ENCODE results near the gene WDR43. TPM values are rescaled to one million over a fixed set of nuclear protein-coding genes. Genes with fewer than 3 reads are reported as not detected.

Gene WDR43
- total and polyA plus RNA-seq, 4 donors, result 9.0 to 53.1 (median 29.3) TPM

- WGBS, 2 donors, result 72 to 74% methylated on average over 4 of the region's 4 CpGs
- H3K27me3 ChIP-seq (ENCODE audit: control insufficient read depth in 1 of 2, insufficient read depth in 2 of 2, low read length in 1 of 2), result no peaks in the 10 kb centered on the region
- DNase-seq (no peak), ATAC-seq (ENCODE audit: low FRiP score) (no peak)
- intact Hi-C loops (cut with DNase I), result no loop called here
- no peaks in the 10 kb centered on the region for H3K9me3 ChIP-seq (ENCODE audit: control insufficient read depth, low read length)
- no peak overlapping the region for H3K4me3 ChIP-seq (ENCODE audit: low read length in 2 of 2)
- H3K36me3 ChIP-seq (ENCODE audit: control insufficient read depth in 1 of 2, insufficient read depth in 2 of 2, low read length in 1 of 2), result peaks cover 4 to 5% of the 10 kb centered on the region in 2 donors
- no peaks in the 10 kb centered on the region for H3K4me1 ChIP-seq (ENCODE audit: control insufficient read depth in 1 of 2, insufficient read depth in 2 of 2, low read length in 2 of 2)
- no peak overlapping the region for H3K27ac ChIP-seq (ENCODE audit: low read depth in 1 of 2, low read length in 2 of 2)
Observed at GRCh38 chr2:28929581-28929980, 35.1 kb downstream of the WDR43 start.

GRCh38 chr2:28930205-28930604 is 35.7 kb downstream of the WDR43 start:
- H3K4me3 ChIP-seq (ENCODE audit: low read length in 2 of 2), result no peak overlapping the region
- intact Hi-C loops (cut with DNase I), result no loop called here
- H3K27me3 ChIP-seq (ENCODE audit: control insufficient read depth in 1 of 2, insufficient read depth in 2 of 2, low read length in 1 of 2), result no peaks in the 10 kb centered on the region
- no peaks in the 10 kb centered on the region for H3K4me1 ChIP-seq (ENCODE audit: control insufficient read depth in 1 of 2, insufficient read depth in 2 of 2, low read length in 2 of 2)
- H3K27ac ChIP-seq (ENCODE audit: low read depth in 1 of 2, low read length in 2 of 2), result no peak overlapping the region
- DNase-seq, result no peak
- WGBS, 2 donors, result 73 to 77% methylated on average over 1 of the region's 1 CpG
- H3K9me3 ChIP-seq (ENCODE audit: control insufficient read depth, low read length), result no peaks in the 10 kb centered on the region
- ATAC-seq (ENCODE audit: low FRiP score), result no peak
- H3K36me3 ChIP-seq (ENCODE audit: control insufficient read depth in 1 of 2, insufficient read depth in 2 of 2, low read length in 1 of 2), result peaks cover 4 to 5% of the 10 kb centered on the region in 2 donors

GRCh38 chr2:28934769-28935168 is 40.3 kb downstream of the WDR43 start:
- WGBS, 2 donors, result 92 to 93% methylated on average over 2 of the region's 2 CpGs
- DNase-seq (no peak), ATAC-seq (ENCODE audit: low FRiP score) (no peak)
- Histone ChIP-seq H3K27ac (ENCODE audit: low read depth in 1 of 2, low read length in 2 of 2) (no peak overlapping the region), H3K9me3 (ENCODE audit: control insufficient read depth, low read length) (no peaks in the 10 kb centered on the region), H3K4me1 (ENCODE audit: control insufficient read depth in 1 of 2, insufficient read depth in 2 of 2, low read length in 2 of 2) (no peaks in the 10 kb centered on the region), H3K4me3 (ENCODE audit: low read length in 2 of 2) (no peak overlapping the region), H3K36me3 (ENCODE audit: control insufficient read depth in 1 of 2, insufficient read depth in 2 of 2, low read length in 1 of 2) (peaks cover 2 to 3% of the 10 kb centered on the region in 2 donors), H3K27me3 (ENCODE audit: control insufficient read depth in 1 of 2, insufficient read depth in 2 of 2, low read length in 1 of 2) (no peaks in the 10 kb centered on the region)
- intact Hi-C loops (cut with DNase I), result no loop called here

GRCh38 chr2:28941008-28941407 is 46.5 kb downstream of the WDR43 start:
- no peak overlapping the region for H3K4me3 ChIP-seq (ENCODE audit: low read length in 2 of 2)
- no peak for ATAC-seq (ENCODE audit: low FRiP score)
- intact Hi-C loops (cut with DNase I), result no loop called here
- H3K36me3 ChIP-seq (ENCODE audit: control insufficient read depth in 1 of 2, insufficient read depth in 2 of 2, low read length in 1 of 2), result peaks cover 2 to 12% of the 10 kb centered on the region in 2 donors
- WGBS, 2 donors, result 85 to 88% methylated on average over 3 of the region's 3 CpGs
- H3K27ac ChIP-seq (ENCODE audit: low read depth in 1 of 2, low read length in 2 of 2), result no peak overlapping the region
- H3K27me3 ChIP-seq (ENCODE audit: control insufficient read depth in 1 of 2, insufficient read depth in 2 of 2, low read length in 1 of 2), result no peaks in the 10 kb centered on the region
- DNase-seq, result no peak
- H3K9me3 ChIP-seq (ENCODE audit: control insufficient read depth, low read length), result no peaks in the 10 kb centered on the region
- H3K4me1 ChIP-seq (ENCODE audit: control insufficient read depth in 1 of 2, insufficient read depth in 2 of 2, low read length in 2 of 2), result no peaks in the 10 kb centered on the region

- intact Hi-C loops (cut with DNase I), result no loop called here
- Histone ChIP-seq H3K4me3 (ENCODE audit: low read length in 2 of 2) (no peak overlapping the region), H3K4me1 (ENCODE audit: control insufficient read depth in 1 of 2, insufficient read depth in 2 of 2, low read length in 2 of 2) (no peaks in the 10 kb centered on the region), H3K9me3 (ENCODE audit: control insufficient read depth, low read length) (no peaks in the 10 kb centered on the region), H3K27me3 (ENCODE audit: control insufficient read depth in 1 of 2, insufficient read depth in 2 of 2, low read length in 1 of 2) (no peaks in the 10 kb centered on the region), H3K27ac (ENCODE audit: low read depth in 1 of 2, low read length in 2 of 2) (no peak overlapping the region), H3K36me3 (ENCODE audit: control insufficient read depth in 1 of 2, insufficient read depth in 2 of 2, low read length in 1 of 2) (peaks cover 9 to 10% of the 10 kb centered on the region in 2 donors)
- ATAC-seq (ENCODE audit: low FRiP score) (no peak), DNase-seq (no peak)
- 89 to 92% methylated on average over 14 of the region's 14 CpGs for WGBS, 2 donors
Observed at GRCh38 chr2:28944535-28945248, 50.2 kb downstream of the WDR43 start.

GRCh38 chr2:28948160-28948559 is 53.7 kb downstream of the WDR43 start:
- Histone ChIP-seq H3K4me1 (ENCODE audit: control insufficient read depth in 1 of 2, insufficient read depth in 2 of 2, low read length in 2 of 2) (no peaks in the 10 kb centered on the region), H3K36me3 (ENCODE audit: control insufficient read depth in 1 of 2, insufficient read depth in 2 of 2, low read length in 1 of 2) (peaks cover 3 to 10% of the 10 kb centered on the region in 2 donors), H3K9me3 (ENCODE audit: control insufficient read depth, low read length) (no peaks in the 10 kb centered on the region), H3K4me3 (ENCODE audit: low read length in 2 of 2) (no peak overlapping the region), H3K27me3 (ENCODE audit: control insufficient read depth in 1 of 2, insufficient read depth in 2 of 2, low read length in 1 of 2) (no peaks in the 10 kb centered on the region), H3K27ac (ENCODE audit: low read depth in 1 of 2, low read length in 2 of 2) (no peak overlapping the region)
- 90 to 91% methylated on average over 2 of the region's 2 CpGs for WGBS, 2 donors
- ATAC-seq (ENCODE audit: low FRiP score) (no peak), DNase-seq (no peak)
- intact Hi-C loops (cut with DNase I), result no loop called here

GRCh38 chr2:28949190-28949589 is 54.7 kb downstream of the WDR43 start:
- Histone ChIP-seq H3K27me3 (ENCODE audit: control insufficient read depth in 1 of 2, insufficient read depth in 2 of 2, low read length in 1 of 2) (no peaks in the 10 kb centered on the region), H3K4me1 (ENCODE audit: control insufficient read depth in 1 of 2, insufficient read depth in 2 of 2, low read length in 2 of 2) (no peaks in the 10 kb centered on the region), H3K36me3 (ENCODE audit: control insufficient read depth in 1 of 2, insufficient read depth in 2 of 2, low read length in 1 of 2) (peaks cover 0 to 10% of the 10 kb centered on the region in 2 donors), H3K4me3 (ENCODE audit: low read length in 2 of 2) (no peak overlapping the region), H3K27ac (ENCODE audit: low read depth in 1 of 2, low read length in 2 of 2) (no peak overlapping the region), H3K9me3 (ENCODE audit: control insufficient read depth, low read length) (no peaks in the 10 kb centered on the region)
- ATAC-seq (ENCODE audit: low FRiP score) (no peak), DNase-seq (no peak)
- intact Hi-C loops (cut with DNase I), result no loop called here
- WGBS, 2 donors, result 91 to 99% methylated on average over 1 of the region's 1 CpG

GRCh38 chr2:28949617-28950305 is 55.3 kb downstream of the WDR43 start:
- DNase-seq, result no peak
- Histone ChIP-seq H3K4me3 (ENCODE audit: low read length in 2 of 2) (no peak overlapping the region), H3K27me3 (ENCODE audit: control insufficient read depth in 1 of 2, insufficient read depth in 2 of 2, low read length in 1 of 2) (no peaks in the 10 kb centered on the region), H3K36me3 (ENCODE audit: control insufficient read depth in 1 of 2, insufficient read depth in 2 of 2, low read length in 1 of 2) (peaks cover 0 to 10% of the 10 kb centered on the region in 2 donors), H3K27ac (ENCODE audit: low read depth in 1 of 2, low read length in 2 of 2) (no peak overlapping the region), H3K4me1 (ENCODE audit: control insufficient read depth in 1 of 2, insufficient read depth in 2 of 2, low read length in 2 of 2) (no peaks in the 10 kb centered on the region), H3K9me3 (ENCODE audit: control insufficient read depth, low read length) (no peaks in the 10 kb centered on the region)
- intact Hi-C loops (cut with DNase I), result loop anchor here in 1 of 2 donors (10.0 kb wide), 1 partner anchor 1125 kb away; no protein-coding TSS in a partner anchor
- ATAC-seq (ENCODE audit: low FRiP score), result no peak
- WGBS, 2 donors, result 87 to 89% methylated on average over 11 of the region's 11 CpGs
